K562 (cell line): ENCODE measurements around the gene GAPVD1.

Source experiments
- CTCF ChIP-seq, 3 experiments: IDR thresholded peaks in 2 of 3; conservative IDR thresholded peaks in 1 of 3; 2 replicates each; pipeline ENCODE4 v1.5.1; 2011 to 2012; ENCODE audit warnings: low read length in 3 of 3, mild to moderate bottlenecking in 3 of 3, control low read depth in 2 of 3, improper control_type of control experiment in 1 of 3, inconsistent platforms in 1 of 3, low read depth in 1 of 3, mixed read lengths in 1 of 3, moderate library complexity in 1 of 3; ENCODE audit not compliant: insufficient read depth in 2 of 3
- HOMEZ ChIP-seq: fragments of 250-450 bp; sonication (Bioruptor Pico); IDR thresholded peaks from 2 replicates; pipeline ENCODE4 v1.4.0; 2020; ENCODE audit warnings: mild to moderate bottlenecking, moderate library complexity
- POLR2A ChIP-seq: fragments of 450-650 bp; conservative IDR thresholded peaks from 2 replicates; pipeline ENCODE4 v1.6.1; 2016
- SMC3 ChIP-seq: conservative IDR thresholded peaks from 2 replicates; pipeline ENCODE4 v1.6.1; 2011; ENCODE audit warnings: low read depth, low read length, improper control_type of control experiment; ENCODE audit not compliant: insufficient read depth
- TBP ChIP-seq: optimal IDR thresholded peaks from 2 replicates; pipeline ENCODE3; 2011; ENCODE audit warnings: low read depth, low read length, improper control_type of control experiment
- ZKSCAN3 ChIP-seq: fragments of 250-450 bp; sonication (Bioruptor Pico); IDR thresholded peaks from 2 replicates; pipeline ENCODE4 v1.4.0; 2020

DNA sequence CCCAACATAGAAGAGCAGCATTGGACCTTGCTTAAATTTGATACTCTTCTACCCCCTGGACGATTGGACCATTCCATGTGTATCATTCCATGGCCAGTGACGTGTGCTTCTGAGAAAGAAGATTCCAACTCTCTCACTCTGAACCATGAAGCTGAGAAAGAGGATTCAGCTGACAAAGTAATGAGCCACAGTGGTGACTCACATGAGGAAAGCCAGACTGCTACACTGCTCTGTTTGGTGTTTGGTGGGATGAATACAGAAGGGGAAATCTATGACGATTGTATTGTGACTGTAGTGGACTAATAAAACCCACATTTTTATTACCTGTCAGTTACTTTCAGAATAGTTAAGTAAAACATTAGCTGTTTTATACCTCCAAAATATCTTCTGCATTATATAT lies 27.9 kb upstream of the GAPVD1 start:
- TF ChIP-seq HOMEZ (CRISPR knock-in tag) (no peak), SMC3 (no peak), TBP (no peak), CTCF (IDR thresholded peaks at IDR 0.05 in 2 of 3, conservative IDR thresholded peaks at IDR 0.05 in 1 of 3; ENCODE audit: insufficient read depth in 2 of 3, low read depth in 1 of 3, low read length in 3 of 3) (no peak), ZKSCAN3 (CRISPR knock-in tag) (no peak), POLR2A (no peak)
